ENCODE results near the gene PPIE.
"Not testable (repeated sequence)": the region's sequence is repeated elsewhere in the genome, so short reads cannot be mapped to it uniquely, and the experiment has no call there.

Gene PPIE

DNA sequence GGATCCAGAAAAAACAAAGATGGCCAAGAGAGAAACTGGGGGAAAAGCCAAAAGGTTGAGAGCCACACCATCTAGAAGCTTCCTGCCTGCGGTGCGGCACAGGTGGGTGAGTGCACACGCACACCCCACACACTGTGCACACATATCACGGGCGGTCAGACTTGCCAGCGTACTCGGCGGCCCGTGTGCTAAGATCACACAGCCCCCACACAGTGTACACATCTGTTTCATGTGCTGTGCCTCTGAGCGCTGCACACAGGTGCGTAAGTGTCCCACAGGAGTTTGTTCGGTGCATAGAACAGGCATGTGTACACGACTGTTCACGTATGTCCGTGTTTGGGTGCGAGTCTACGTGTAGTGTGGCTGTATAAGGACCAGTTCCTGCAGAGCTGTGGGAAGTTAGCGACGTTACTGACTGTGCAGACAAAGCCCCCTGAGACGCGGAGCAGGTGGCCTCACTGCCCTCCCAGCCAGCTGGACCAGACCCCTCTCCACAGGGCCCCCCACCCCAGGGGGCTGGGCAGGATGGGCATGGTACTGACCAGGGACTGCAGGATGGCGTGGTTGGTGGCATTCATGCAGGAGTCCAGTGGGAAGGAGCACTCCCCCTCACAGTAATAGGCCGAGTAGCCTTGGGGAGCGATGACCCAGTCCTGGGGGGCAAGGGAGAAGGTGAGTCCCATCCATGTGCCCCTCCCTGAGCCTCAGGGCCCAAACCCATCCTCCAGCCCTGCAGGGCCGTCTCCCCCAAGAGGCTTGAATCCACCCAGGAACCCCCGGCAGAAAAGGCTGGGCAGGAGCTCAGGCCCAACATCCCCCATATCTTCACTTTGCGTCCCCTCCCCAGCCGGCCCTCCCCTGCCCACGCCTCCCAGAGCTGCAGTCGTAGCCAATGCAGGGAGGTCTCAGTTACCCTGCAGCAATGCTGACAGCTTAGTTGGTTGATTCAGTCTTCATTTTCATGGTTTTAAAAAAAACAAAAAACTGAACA, 24.2 kb downstream of the PPIE start:
- no peak for DNase-seq (ENCODE audit: low read depth)
- no peak overlapping the region for H3K4me3 ChIP-seq (replicated peaks; ENCODE audit: low read depth, low read length)
- TF ChIP-seq, protein P1, sequence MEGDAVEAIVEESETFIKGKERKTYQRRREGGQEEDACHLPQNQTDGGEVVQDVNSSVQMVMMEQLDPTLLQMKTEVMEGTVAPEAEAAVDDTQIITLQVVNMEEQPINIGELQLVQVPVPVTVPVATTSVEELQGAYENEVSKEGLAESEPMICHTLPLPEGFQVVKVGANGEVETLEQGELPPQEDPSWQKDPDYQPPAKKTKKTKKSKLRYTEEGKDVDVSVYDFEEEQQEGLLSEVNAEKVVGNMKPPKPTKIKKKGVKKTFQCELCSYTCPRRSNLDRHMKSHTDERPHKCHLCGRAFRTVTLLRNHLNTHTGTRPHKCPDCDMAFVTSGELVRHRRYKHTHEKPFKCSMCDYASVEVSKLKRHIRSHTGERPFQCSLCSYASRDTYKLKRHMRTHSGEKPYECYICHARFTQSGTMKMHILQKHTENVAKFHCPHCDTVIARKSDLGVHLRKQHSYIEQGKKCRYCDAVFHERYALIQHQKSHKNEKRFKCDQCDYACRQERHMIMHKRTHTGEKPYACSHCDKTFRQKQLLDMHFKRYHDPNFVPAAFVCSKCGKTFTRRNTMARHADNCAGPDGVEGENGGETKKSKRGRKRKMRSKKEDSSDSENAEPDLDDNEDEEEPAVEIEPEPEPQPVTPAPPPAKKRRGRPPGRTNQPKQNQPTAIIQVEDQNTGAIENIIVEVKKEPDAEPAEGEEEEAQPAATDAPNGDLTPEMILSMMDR (IDR thresholded peaks at IDR 0.05; ENCODE audit: low read length, missing control alignments): no peak

DNA sequence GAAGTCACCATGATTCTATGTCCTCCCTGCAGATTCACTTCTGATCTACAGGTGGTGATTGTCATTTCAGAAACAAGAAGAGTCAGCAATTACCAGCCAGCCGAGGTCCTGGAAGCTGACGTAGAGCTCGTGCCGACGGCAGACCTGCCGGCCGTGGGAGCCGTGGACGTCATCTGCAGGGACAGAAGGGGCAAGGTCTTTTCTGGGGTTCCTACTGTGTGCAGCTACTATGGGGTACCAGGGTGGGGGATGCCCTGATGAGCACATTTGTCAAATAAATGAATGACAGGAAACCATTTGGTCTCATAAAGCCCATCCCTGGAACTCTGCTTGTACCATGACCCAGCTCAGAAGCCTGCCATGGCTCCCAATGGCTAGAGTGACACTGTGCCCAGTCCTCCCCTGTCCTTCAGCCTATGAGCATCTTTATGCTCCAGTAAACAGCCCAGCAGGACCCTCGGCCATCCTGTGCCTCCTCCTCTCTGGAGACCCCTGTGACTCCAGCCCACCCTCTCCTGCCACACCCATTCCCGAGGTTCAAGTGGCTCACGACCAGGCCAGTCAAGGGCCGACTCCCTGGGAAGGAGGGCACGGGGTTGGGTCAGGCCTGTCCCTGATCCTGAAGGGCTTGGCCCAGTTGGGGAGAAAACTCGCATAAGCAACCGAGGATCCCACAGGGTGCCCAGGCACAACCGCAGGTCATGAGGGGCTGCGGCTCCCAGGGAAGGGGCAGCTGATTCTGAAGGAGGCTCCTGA, 25.1 kb downstream of the PPIE start:
- H3K4me3 ChIP-seq (replicated peaks; ENCODE audit: low read depth, low read length); DNase-seq (ENCODE audit: low read depth): not testable (repeated sequence)

DNA sequence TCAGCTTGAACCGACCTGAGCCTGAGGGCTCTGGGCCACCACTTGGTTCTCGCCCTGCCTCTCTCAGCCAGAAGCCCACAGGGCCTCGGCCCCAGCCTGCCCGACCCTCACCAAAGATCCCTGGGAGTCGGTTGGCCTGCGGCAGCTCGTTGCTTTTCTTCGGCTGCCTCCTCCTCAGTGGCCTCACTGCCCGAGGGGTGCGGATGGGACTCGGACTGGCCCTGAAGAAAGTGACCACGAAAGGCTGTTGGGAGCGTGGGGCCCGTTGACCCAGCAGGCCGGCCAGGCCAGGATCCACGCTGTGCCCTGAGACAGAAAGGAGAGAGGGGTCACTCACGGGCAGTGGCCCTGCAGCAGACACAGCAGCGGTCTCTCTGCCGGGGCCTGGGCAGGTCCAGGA, 25.8 kb downstream of the PPIE start:
- DNase-seq (ENCODE audit: low read depth); H3K4me3 ChIP-seq (replicated peaks; ENCODE audit: low read depth, low read length): not testable (repeated sequence)

DNA sequence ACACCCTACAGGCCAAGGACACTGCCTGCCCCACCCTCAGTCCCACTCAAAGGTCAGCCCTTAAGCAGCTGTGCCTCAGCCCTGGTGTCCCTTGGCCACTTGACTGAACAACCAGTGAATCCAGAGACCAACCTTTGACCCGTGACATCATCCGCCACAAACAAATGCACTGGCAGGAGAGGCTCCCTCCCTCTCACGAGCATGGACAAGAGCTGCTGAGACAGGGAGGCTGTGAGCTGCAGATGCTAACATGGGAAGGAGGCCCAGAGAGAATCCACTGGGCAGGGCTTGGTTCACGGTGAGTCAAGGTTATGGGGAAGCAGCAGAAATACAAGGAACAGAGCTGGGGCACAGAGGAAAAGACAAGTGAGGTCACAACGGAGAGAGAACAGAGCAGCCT, 27.8 kb downstream of the PPIE start:
- not testable (repeated sequence) for DNase-seq (ENCODE audit: low read depth); H3K4me3 ChIP-seq (replicated peaks; ENCODE audit: low read depth, low read length)

DNA sequence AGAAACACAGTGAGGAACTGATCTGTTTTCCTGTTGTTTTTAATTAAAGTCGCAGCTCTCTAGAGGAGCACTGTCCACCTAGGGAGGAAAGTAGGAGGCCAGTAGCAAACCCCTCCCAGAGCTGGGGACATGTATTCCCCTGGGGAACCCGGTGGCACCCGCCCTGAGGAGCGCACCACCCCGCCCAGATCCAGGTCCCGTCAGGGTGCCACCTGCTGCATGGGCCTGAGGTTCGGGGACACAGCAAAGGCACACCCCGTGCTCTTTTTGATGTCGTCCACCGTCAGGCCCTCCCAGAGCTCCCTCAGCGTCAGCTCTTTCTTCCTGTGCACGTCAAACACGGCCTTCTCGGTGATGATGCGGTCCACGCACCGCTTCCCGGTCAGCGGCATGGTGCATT, 30.8 kb downstream of the PPIE start:
- DNase-seq (ENCODE audit: low read depth); H3K4me3 ChIP-seq (replicated peaks; ENCODE audit: low read depth, low read length): not testable (repeated sequence)

DNA sequence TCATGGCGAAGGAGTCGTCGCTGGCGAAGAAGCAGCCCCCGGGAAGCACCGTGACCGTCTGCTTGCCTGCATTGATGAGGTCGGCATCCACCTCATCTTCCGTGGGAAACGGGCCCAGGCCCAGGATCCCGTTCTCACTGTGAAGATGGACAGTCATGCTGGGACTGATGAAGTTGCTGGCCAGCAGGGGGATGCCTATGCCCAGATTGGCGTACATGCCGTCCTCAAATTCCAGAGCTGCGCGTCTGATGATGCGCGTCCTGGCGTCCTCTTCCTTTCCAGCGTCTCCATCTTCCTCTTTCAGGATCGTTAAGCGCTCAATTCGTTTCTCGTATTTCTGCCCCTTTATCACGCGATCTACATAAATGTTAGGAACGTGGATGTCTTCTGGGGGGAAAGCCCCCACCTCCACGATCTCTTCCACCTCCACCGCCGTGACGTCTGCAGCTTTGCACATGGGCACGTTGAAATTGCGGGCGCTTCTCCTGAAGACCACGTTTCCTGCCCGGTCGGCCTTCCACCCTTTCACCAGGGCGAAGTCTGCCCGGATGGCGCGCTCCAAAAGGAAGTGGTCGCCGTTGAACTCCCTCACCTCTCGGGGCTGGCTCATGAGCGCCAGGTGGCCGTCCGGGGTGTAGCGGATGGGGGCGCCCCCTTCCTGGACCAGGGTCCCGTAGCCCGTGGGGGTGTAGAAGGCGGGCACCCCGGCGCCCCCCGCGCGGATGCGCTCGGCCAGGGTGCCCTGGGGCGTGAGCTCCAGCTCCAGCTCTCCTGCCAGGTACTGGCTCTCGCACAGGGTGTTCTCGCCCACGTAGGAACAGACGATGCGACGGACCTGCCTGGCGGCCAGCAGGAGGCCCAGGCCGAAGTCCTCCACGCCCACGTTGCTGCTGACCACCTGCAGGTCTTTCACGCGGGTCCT, 31.7 kb downstream of the PPIE start:
- DNase-seq (ENCODE audit: low read depth); H3K4me3 ChIP-seq (replicated peaks; ENCODE audit: low read depth, low read length): not testable (repeated sequence)

DNA sequence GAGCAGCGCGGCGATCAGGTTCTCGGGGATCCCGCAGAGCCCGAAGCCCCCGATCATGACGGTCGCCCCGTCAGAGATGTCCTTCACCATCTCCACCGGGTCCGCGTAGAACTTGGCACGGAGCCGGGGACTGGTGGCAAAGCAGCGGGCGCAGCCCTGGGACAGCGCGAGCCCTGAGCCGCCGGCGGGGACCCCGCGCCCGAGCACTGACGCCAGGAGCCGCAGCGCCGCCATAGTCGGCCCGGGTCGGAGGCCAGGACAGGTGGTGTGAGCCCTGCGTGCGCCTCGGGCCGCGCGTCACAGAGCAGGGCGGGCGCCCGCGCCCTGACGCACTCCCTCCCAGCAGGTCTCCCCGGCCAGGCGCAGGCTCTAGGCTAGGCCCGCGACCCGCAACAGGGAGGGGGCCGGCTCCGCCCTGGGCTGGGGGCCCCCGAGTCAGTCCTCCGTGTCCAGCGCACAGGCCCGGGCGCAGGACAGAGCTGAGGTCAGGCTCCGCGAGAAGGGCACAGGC, 32.4 kb downstream of the PPIE start, which contains the start of gene OXCT2:
Gene OXCT2, minus strand, starts transcription at position 327 of the 511 bp plus-strand sequence. Its CDS starts 93 bp downstream, at position 234.
- DNase-seq (ENCODE audit: low read depth); H3K4me3 ChIP-seq (replicated peaks; ENCODE audit: low read depth, low read length): not testable (repeated sequence)

DNA sequence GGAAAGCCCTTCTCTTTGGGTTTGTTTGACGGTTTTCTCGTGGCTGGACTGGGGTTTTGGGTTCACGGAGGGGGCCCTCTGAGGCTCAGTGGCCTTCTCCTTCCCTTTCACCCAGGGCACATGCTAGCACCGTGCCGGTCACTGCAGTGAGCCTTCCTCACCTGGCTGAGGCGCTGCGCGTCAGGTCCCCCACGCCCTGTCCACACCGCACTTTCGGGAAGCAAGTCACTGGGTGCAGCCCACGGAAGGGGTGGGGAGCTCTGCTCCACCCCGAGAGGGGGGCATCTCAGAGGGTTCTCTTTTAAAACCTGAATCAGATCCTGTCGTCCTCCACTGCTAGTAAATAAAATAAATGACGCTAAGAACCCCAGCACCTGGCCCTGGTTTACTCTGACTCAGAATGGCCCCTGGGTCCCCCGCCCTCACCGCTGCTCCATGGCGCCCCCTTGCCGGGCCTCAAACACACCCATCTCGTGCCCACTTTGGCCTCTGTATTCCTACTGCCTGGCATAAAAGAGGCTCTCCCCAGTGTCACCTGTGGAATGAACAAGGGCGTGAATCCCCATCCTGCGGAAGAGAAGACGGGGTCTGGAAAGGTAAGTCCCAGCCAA, 34.8 kb downstream of the PPIE start:
- DNase-seq (ENCODE audit: low read depth): not testable (repeated sequence)

DNA sequence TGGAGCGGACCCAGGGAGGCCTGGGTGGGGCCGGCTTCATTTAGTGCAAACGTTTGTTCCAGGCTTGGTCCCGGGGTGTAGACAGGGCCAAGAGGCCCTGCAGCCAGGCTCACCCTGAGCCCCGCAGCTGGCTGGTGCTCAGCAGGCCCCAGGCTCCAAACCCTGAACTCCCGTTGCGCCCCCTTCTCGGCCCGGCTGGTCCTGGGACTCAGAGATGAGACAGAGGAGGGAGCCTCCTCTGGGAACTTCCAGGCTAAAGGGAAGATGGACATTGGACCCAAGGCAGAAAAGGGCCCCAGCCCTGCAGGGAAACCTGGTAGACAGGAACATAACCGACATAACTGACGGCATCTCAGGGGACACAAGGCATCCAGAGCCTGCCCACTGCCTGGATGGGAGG, 36.5 kb downstream of the PPIE start:
- DNase-seq (ENCODE audit: low read depth); H3K4me3 ChIP-seq (replicated peaks; ENCODE audit: low read depth, low read length): not testable (repeated sequence)

More for the DNA sequence above, 34.8 kb downstream of the PPIE start:
- H3K4me3 ChIP-seq (replicated peaks; ENCODE audit: low read depth, low read length): not testable (repeated sequence)

DNA sequence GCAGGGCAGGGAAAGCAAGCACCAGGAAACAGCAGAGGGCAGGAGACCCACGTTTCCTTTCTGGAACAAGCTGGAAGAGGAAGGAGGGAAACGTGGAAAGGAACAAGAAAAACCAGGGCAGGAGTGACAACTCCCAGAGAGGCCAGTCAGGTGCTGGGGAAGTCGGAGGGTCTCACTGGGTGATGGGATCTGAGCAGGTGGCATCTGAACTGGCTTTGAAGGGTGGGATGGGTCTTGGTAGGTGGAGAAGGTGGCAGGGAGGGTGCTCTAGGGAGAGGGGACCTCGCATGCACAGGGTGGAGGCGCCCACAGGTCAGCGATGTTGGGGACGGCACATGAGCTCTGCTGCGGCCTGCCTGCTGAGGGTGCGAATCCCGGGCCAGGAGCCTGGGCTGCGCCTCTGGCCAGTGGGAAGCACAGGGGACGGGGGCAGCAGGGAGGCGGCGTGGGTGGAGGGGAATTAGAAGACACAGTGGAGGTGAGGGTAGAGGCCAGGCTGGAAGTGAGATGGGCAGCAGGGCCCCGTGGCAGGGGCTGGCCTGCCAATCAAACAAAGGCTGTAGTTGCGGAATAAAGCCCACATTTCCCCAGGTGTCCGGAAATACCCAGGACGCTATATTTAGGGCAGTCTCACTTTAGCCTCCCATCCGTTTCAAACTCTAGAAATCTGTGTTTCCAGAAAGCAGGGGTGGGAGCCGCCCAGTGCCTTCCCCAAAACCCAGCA, 37.2 kb downstream of the PPIE start:
- not testable (repeated sequence) for DNase-seq (ENCODE audit: low read depth)

DNA sequence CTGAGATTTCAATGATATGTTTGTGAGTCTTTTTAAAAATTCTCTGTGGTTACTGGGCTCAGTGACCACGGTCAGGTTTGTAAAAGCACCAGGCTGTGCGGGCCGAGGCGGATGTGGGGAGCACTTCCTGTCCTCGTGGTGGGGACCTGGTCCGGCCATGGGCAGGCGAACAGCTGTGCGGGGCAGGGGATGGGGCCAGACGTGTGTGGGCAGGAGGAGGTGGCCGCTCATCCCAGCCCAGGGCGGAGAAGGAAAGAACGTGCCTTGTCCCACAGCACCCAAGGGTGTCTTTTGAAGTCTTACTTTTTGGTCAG, 37.7 kb downstream of the PPIE start:
- DNase-seq (ENCODE audit: low read depth): no peak
- TF ChIP-seq, protein P1 (IDR thresholded peaks at IDR 0.05; ENCODE audit: low read length, missing control alignments): no peak
- no peak overlapping the region for H3K4me3 ChIP-seq (replicated peaks; ENCODE audit: low read depth, low read length)

More for the DNA sequence above, 37.2 kb downstream of the PPIE start:
- H3K4me3 ChIP-seq (replicated peaks; ENCODE audit: low read depth, low read length): not testable (repeated sequence)

Data from fibroblast of pulmonary artery (primary cell).